Measurements from ENCODE around the gene KCNMB2.

Gene KCNMB2

DNA sequence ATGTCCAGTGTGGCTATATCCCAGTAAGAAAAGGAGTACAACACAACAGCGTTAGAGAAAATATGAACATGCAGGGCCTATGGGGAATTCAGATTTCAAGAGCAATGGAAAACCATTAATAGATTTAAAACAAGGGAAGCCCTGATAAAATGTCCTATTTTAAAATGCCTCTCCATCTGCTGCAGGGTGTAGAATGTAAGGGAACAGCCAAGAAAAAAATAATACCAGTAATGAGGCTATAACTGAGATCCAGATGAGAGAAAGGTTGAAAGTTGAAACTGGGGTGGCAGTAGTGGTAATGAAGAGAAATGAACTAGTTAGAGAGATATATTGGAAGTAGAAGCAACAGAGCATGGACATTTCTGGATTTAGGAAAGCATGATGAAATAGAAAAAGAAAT lies 226.1 kb downstream of the KCNMB2 start:
- DNase-seq: no peak

DNA sequence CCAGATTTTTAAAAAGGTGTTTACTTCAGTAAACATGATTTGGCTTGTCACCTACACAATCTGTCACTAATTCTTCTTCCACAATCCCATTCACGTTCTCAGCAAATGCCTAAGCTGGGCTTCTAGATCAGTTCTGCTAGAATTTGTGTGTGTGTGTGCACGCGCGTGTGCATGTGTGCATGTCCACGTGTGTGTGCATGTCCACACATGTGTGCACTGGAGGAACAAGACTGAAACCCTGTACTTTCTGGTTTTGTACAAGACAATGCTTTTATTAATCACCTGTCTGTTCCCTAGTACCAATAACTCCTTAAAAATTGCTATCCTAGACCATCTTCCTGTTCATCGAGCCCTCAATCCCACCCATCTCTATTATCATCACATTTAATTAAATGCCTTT lies 229.2 kb downstream of the KCNMB2 start:
- no peak for DNase-seq

DNA sequence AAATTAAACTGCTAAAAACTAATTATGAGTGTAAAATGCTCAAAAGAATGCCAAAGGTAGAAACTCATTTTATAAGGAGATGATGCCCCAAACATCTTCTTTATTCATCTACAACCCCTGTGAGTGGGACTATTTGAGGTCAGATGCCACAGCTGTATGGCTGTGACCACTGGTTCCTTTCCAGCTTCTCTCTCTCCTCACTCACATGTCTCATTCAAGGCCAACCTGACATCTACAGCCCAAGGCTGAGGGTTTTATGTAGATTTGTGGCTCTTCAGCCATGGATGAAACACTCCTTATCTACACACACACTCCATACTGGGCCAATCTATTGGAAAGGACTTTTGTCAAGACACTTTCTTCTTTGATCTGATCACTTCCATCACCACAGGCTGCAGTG lies 231.3 kb downstream of the KCNMB2 start:
- DNase-seq: no peak

DNA sequence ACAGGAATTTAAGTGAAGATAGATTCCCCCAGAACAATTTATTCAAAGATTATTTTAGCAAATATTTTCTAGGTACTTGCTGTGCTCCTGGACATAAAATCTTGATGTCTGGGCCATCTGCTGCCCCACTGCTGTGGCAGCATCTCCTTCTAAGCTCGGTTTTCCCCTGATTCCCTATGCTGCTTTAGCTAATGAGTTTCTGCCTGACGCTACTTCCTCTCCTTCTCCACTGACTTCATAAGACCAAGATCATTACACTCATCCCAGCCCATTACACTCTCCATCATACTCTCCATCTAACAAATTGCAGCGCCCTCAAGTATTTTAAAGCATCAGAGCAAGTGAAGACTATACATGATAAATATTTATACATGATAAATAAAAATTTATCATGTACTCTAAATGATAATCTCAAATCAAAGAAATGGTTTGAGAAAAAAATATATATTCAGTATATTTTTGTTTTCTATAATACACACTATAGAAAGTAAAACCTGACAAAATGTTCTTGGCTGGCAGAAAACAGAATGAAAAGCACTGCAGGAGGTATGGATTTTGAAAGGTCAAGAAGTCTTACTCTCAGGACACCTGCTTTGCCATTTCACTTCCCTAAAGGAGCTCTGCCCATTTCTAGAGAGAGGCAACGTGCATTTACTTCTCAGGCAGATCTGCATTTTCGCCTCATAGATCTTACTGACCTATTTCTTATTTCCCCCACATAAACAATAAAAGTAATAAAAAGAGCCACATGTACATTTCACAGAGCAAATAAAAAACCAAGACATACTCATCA lies 232.0 kb downstream of the KCNMB2 start:
- DNase-seq: no peak

DNA sequence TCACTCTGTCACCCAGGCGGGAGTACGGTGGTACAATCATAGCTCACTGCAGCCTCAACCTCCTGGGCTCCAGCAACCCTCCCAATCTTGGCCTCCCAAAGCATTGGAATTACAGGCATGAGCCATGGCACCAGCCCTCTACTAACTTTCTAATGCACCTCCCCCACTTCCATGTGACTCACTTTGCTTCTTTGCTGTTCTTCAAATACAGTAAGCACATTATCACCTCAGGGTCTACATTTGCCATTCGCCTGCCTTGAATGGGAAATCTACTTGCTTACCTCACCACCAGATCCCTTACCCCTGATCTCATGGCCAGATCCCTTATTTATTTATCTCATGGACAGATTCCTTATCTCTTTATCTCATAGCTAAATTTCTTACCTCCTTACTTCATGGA lies 235.3 kb downstream of the KCNMB2 start:
- DNase-seq: no peak

DNA sequence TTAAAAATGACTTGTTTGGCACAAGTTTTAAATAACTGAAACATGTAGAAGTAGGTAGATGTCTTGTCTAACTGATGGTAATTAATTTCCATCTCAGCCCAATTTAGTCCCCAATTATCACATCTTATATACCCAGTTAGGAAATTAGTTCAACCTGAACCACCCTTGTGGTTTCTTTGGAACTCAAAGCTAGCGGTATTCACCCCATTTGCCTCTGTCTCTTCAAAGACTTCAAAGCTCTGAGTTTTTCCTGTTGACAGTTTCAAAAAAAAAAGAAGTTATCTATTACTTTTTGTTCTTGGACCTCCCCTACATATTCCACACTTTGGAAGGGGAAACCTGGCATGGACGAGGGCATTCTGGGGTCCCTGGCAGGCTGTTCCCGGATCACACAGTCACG lies 236.5 kb downstream of the KCNMB2 start:
- DNase-seq: no peak

DNA sequence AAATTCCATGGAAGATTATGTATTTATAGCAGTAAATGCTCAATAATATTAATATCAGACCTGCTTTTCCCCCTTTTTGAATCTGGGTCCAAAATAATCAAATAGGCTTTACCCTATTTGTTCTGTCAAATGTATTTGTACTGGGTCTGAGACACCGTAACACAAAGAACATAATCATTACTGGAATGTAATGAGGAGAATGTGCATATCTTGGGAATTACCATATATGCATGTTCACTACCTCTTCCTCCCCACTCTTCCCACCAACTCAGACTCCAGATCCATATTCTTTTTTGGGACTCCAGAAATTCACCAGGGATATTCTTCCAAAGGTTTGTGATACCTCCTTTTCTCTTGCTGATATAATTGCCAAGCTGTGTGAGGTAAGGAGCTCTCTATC lies 237.1 kb downstream of the KCNMB2 start:
- DNase-seq: no peak

DNA sequence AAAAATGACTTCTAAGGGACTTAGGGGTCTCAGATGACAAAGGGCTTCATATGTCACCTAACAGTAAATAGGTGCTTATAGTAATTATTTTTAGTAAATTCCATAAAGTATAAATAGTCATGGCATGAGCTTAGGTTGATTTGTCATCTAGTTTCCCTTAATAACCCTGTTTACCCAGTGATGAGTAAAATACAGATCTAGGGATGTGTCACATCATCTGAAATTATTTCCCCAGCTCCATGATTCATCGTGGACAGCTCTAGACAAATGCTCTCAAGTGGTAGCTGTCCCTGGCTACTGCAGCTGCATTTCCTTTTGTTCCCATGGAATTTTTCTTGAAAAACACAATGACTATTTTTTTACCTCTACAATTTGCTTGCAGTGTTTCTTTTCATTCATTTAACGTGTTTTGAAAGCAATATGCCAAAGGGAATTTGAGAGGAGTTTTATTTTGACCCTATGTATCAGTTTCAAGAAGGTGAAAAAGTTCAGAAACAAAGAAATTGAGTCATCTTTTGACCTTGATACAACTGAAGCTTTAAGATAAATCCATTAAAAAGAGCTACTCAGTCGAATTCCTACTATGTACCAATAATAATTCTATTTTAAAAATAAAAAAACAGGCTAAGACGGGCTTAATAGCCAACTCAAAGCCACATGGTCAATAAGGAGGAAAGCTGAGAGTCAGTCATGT lies 241.6 kb downstream of the KCNMB2 start:
- no peak for DNase-seq

DNA sequence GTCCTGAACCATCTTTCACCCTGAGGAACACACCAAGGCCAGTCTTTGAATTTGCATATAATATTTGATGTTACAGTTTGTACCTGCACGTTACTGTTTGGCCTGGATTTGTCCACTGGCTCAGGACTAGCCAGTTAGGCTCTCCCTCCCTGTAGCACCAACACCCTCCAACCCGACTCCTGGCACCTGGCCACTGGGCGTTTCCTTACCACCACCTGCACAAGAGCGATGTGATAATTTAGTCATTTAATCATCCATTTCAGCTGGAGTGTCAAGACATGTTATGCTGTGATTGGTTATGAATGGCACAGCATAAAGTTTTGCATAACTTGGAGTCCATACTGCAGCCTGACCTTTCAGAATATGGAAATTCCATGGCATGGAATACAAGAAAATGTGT lies 242.4 kb downstream of the KCNMB2 start:
- DNase-seq: no peak

DNA sequence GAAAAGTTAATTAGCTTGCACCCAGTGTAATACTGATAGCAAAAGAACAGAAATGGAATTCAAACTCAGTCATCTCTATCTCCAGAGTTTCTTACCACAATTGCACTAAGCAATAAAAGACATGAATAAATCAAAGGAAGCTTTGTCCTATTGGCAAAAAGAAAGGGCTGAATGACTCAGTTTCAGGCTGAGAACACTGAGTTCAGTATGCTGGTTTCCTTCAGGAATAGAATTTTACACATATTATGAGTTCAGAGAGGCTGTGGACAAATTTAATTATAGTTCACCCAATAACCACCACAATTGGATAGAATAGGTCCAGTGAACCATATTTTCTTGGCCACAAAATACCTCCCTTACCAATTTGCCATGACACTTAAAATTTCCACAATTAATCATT lies 249.7 kb downstream of the KCNMB2 start:
- DNase-seq: no peak

DNA sequence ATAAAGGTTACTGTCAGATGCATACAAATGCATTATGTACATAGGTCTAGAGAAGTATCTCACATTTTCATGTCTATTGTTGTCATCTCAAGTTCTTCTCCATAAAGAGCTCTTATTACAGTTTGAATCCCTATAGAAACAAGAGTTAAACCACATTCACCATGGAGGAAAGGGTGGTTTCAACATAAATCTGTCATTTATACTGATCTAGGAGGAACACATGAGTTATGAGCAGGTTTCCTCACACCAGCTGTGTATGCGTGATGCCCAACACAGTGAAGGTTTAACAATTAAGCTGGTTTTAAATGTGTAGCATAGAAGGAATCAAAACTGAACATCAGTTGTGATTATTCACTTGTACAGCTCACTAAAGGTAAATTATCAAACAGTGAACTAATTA lies 251.7 kb downstream of the KCNMB2 start:
- no peak for DNase-seq

DNA sequence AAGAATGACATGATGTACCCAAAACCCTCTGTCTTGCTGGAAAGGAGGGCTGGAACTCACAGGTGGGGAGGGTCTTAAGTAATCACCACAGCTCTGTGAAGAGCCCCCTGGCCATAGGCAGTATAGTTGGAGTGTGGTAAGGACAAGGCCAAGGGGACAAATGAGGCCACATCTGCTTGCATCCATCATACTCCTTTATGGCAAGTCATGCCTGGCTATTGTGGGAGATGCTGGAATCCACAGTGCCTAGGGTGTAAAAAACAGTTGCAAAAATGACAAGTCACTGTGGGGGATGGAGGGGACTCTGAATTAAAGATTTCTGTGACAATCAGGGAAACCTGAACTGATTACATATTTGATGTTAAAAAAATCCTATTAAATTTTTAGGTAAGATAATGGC lies 258.5 kb downstream of the KCNMB2 start:
- DNase-seq: no peak

DNA sequence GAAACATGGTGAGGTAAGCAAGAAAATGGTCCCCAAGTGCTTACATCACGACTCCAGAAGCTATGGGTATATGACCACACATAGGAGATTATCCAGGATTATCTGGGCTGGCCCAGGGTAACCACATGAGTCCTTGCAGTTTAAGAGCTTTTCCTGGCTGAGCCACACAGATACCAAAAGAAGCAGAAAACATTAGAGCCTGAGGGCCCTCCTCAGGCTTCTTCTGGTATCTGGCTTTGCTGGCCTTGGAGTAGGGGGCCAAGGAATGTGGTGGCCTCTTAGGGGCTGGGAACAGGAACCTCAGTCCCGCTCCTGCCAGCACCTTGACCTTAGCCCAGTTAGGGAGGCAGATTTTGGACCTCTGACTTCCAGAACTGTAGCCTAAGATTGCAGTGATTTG lies 259.1 kb downstream of the KCNMB2 start:
- no peak for DNase-seq

DNA sequence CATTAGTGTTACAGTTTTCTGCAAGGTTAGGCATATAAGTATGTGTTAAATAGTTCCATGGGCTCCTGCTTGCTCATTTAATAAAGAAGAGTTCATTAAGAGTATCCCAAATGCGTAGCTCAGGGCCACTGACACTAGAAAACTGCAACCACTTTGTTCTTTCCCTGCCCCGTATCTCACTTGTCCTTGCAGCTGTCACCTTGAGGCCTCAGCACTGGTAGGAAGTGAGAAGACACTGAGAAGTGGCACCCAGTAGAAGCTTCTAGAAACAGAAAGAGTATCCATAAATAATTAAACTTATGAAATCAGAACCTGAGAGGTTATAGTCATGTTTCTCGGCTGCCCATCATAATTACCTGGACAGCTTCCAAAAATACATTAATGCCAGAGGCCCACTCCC lies 266.0 kb downstream of the KCNMB2 start:
- DNase-seq: no peak

DNA sequence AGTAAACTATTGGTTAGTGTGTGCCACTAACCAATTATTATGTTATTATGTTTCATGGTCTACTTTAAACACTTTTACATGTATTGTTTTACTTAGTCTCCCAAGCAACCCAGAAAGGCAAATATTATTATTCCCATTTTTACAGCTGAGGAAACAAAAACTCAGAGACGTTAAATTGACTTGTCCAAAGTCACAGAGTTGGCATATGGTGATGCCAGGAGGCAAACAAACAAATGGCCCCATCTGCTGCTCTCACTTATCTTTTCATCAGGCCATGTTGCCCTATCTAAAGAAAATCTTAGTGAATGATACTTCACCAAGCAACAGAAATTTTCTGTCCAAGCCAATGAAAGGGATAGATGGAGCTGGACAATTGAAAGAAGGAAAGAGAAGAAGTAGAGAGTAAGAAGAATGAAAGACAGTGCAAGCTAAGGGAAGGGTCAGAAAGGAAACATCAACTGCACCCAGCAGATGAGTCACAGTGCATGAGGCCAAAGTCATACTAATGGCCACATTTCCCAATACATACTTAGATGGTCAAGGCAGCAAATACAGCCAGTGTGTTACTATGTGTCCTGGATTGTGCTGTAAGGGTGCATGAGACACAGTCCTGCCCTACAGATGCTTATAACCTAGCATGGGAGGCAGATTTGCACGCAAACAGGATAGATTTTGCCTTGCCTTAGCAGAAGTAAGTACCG lies 266.9 kb downstream of the KCNMB2 start:
- no peak for DNase-seq

DNA sequence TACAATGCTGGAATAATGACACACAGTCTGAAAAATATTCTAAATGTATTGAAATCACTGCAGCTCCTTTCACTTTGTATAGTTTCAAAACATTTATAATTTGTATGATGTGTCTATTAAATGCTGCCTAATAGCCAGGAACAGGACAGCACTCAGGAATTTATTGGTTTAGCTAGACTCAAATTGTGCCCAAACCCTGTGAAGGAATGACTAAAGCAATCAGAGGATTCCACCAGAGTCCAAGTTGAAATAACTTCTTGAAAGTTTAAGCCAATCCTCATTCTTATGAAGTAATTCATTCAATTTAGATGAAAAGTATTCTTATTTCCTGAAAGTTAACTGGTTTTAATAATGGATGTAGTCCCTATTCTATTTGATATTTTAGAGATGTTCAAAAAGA lies 268.4 kb downstream of the KCNMB2 start:
- no peak for DNase-seq

DNA sequence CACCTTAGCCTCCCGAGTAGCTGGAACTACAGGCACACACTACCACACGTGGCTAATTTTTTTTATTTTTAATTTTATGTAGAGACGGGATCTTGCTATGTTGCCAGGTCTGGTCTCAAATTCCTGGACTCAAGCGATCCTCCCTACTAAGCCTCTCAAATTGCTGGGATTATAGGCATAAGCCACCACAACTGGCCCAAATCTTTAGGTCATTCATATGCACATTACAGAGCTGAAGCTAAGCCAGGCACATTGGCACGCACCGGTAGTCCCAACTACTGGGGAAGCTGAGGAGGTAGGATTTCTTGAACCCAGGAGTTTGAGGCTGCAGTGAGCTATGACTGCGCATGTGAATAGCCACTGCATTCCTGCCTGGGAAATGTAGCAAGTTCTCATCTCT lies 269.5 kb downstream of the KCNMB2 start:
- DNase-seq: no peak

DNA sequence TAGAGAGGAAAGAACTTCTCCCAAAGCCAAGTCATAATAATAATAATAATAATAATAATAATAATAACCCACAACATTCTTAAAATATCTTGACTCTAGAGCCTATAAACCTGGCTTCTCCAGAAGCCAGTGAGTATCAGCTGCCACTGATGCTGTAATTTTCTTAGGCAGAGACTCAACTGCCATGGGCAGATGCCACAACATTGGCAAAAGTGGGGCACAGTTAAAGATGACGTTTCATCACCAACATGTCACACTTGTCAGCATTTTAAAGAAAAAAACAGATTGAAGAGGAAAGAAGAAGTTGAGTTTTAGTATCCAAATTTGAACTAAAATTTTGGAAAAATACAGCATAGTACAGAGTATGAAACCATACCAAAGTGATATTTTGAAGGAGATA lies 270.4 kb downstream of the KCNMB2 start:
- no peak for DNase-seq

DNA sequence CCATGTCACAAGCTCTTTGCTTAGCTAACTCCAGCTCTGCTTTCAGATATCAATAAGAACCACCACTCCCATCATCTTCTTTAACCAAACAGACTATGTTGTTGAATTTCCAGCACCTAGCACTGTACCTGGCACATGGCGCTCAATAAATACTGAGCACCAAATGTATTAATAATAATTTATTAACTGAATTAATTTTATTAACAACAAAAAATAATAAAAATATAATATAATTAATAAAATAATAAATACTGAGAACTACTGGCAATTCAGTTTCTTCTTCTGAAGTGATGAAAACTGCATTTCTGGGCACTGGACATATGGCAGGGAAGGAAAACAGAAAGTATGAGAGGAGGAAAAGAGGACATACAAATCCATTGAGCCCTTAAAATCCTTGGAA lies 271.5 kb downstream of the KCNMB2 start:
- DNase-seq: no peak

DNA sequence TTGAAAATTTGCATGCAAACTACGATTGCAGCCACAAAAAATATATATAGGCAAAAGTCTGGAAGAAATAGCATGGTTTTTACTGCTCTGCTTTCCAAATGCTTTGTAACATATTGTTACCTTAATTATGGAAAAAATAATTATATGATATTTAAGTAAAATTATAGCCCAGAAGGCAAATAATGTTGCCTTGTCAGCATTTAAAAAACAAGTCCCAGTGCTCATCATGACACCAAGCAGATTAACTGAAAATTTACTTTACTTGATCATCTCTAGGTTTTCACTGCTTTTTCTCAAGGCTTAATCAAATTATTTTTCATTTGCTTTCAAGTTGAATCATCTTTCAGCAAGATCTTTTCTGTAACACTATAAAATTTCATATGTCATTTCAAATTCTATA lies 272.5 kb downstream of the KCNMB2 start:
- DNase-seq: no peak

DNA sequence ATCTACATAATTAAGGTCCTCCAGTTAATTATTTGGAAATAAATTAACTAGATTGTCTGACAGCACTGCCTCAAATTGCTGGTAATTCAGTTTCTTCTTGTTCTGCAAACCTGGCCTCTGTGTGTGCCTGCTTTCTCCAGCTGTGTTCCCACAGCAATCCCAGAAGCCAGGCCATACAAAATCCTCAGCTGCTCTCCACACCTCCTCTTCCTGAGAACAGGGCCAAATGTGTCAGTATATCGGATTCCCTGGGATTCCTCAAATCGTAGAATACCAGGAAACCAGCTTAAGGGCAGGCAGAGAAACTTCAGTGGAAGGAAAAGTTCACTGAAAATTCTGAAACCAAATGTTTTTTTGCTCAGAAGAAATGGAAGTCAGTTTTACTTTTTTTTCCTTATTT lies 273.9 kb downstream of the KCNMB2 start:
- DNase-seq: no peak

DNA sequence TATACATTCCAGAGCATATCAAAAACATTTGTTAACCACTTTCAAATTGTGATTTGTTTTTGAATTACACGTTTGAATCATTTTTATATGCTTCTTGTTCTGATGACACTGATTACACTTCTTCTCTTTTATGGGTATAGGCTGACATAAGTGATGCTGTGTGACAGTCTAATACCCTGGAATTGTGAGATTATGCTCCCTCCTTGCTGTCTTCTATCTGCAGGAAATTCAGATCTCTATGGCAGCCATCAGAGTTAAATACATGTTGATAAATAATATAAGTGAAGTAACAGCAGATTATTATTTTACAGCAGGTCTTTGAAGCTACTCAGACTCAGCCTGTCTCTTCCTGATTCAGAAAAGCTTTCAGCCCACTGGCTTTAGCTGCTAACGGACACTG lies 286.5 kb downstream of the KCNMB2 start:
- no peak for DNase-seq

DNA sequence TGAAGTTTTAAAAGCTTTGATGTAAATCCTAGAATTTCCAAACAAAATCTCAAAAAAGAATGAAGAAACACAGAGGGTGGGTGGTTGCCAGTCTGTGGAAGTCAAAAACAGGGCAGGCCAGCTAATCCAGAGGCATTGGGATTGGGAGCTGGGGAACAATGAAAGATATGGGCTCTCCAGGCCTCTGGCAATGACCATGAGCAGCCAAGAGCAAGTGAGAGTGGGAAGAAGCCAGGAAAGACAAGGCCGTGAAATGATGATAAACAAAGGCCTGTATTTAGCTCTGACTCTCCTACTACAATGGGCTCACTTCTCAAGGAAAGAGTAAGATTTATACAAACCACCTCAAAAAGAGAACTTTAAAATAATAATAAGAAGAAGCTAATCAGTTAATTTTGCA lies 286.9 kb downstream of the KCNMB2 start:
- DNase-seq: no peak

DNA sequence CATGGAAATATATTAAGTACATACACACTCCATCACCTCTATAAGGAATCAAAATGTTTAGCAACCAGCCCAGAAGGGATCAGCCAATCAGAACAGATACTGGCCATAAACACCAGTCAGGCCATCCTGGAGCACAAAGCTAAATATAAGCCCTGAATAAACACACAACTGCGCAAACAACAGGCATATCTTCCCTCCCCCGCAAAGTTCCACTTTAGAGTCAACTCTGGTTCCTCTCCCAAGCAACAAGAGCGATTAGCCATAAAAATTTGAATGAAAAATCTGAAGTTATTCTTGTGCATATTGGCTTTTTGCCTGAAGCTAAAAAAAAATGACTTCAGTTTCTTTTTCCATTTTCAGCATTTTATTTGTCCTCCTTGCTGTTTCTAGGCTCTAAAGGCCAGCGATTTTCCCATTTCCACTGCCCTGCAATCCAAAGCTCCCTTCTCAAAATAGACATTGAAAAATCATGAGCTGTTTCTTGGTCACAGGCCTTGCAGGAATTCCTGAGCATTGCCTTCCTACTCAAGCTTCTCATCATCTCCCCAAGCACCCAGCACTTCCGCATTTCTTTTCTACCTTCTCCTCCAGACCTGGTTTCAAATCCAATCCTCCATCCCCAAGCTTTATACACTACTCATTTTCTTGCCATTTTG lies 287.5 kb downstream of the KCNMB2 start:
- DNase-seq: no peak
